Keratinocyte (primary cell): ENCODE measurements around the gene ARL11. TPM values are rescaled to one million over a fixed set of nuclear protein-coding genes. Genes with fewer than 3 reads are reported as not detected.

Experiments used
- DNase-seq: peaks from one replicate; pipeline ENCODE4 v3.0.0-alpha.2; 2011; ENCODE audit warnings: low read depth, missing footprints, low spot score
- FAIRE-seq: peaks from 2 replicates; lab custom pipeline; 2011; peaks lifted over from hg19 to GRCh38; lab: Jason Lieb, UNC
- H2AFZ ChIP-seq: 2 replicates; pipeline ENCODE4 v1.6.0; 2012; ENCODE audit warnings: low read length, control low read depth, inconsistent platforms; ENCODE audit not compliant: control insufficient read depth
- H3K27ac ChIP-seq: 2 replicates; pipeline ENCODE4 v1.5.1; 2011; ENCODE audit warnings: low read length; ENCODE audit not compliant: control insufficient read depth, insufficient read depth
- H3K27me3 ChIP-seq: 3 replicates; pipeline ENCODE4 v1.6.0; 2011; ENCODE audit warnings: low read length; ENCODE audit not compliant: control insufficient read depth, insufficient read depth; ENCODE audit errors: extremely low read depth
- H3K36me3 ChIP-seq, 2 experiments: 2 replicates in 1 of 2; 3 replicates in 1 of 2; pipeline ENCODE4 v1.5.1; 2011; ENCODE audit warnings: low read length in 2 of 2, mild to moderate bottlenecking in 1 of 2; ENCODE audit not compliant: control insufficient read depth in 2 of 2, insufficient read depth in 2 of 2; ENCODE audit errors: extremely low read depth in 1 of 2
- H3K4me1 ChIP-seq: 3 replicates; pipeline ENCODE4 v1.5.1; 2011; ENCODE audit warnings: low read length; ENCODE audit not compliant: control insufficient read depth, insufficient read depth; ENCODE audit errors: extremely low read depth
- H3K4me2 ChIP-seq: 3 replicates; pipeline ENCODE4 v1.6.0; 2011; ENCODE audit warnings: low read depth, low read length; ENCODE audit not compliant: control insufficient read depth, insufficient read depth; ENCODE audit errors: extremely low read depth
- H3K4me3 ChIP-seq, 3 experiments: fragments of 200-600 bp in 1 of 3; sonication (generic) in 1 of 3; 2 replicates in 2 of 3; 3 replicates in 1 of 3; pipeline ENCODE4 v1.5.1; 2011 to 2016; ENCODE audit warnings: low read length in 3 of 3, mild to moderate bottlenecking in 3 of 3, control low read depth in 2 of 3, inconsistent platforms in 1 of 3, low read depth in 1 of 3, mixed read lengths in 1 of 3, mixed run types in 1 of 3, moderate library complexity in 1 of 3; ENCODE audit not compliant: control insufficient read depth in 2 of 3, insufficient read depth in 2 of 3; ENCODE audit errors: extremely low read depth in 1 of 3
- H3K79me2 ChIP-seq: 2 replicates; pipeline ENCODE4 v1.6.0; 2012; ENCODE audit warnings: low read length; ENCODE audit not compliant: control insufficient read depth, insufficient read depth
- H3K9ac ChIP-seq: 3 replicates; pipeline ENCODE4 v1.6.0; 2011; ENCODE audit warnings: low read length; ENCODE audit not compliant: control insufficient read depth, insufficient read depth; ENCODE audit errors: extremely low read depth
- H3K9me1 ChIP-seq: 3 replicates; pipeline ENCODE4 v1.6.0; 2011; ENCODE audit warnings: low read length; ENCODE audit not compliant: control insufficient read depth, insufficient read depth; ENCODE audit errors: extremely low read depth
- H3K9me3 ChIP-seq: 2 replicates; pipeline ENCODE4 v1.5.1; 2012; ENCODE audit warnings: low read depth, low read length; ENCODE audit not compliant: control insufficient read depth
- H4K20me1 ChIP-seq: 3 replicates; pipeline ENCODE4 v1.6.0; 2011; ENCODE audit warnings: low read length; ENCODE audit not compliant: control insufficient read depth, insufficient read depth; ENCODE audit errors: extremely low read depth
- EZH2 ChIP-seq: IDR thresholded peaks from one replicate; pipeline ENCODE4 v1.6.1; 2012; ENCODE audit warnings: inconsistent platforms, mild to moderate bottlenecking, low read length, moderate library complexity
- dilution Hi-C: fragments of 300-500 bp; cut with MboI; formaldehyde crosslinking; loops from one replicate; pipeline ENCODE4 v1.7.0; 2020; ENCODE audit warnings: low sequenced_read_pairs; ENCODE audit not compliant: extremely low pct_ligation_motif_present
- polyA minus RNA-seq, 3 experiments: library from RNA; depleted of rRNA, polyadenylated mRNA; stranded (reverse); fragments of >200 nt; gene quantifications; 1 replicate in 1 of 3; 2 replicates in 1 of 3; 3 replicates in 1 of 3; pipeline ENCODE4 v1.2.3, GENCODE V29; 2011
- polyA plus RNA-seq, 5 experiments: library from polyadenylated mRNA; depleted of rRNA in 3 of 5; stranded (reverse) in 3 of 5; stranded (forward) in 1 of 5; unstranded in 1 of 5; fragments of >200 nt; gene quantifications; 1 replicate in 1 of 5; 2 replicates in 3 of 5; 3 replicates in 1 of 5; pipeline versions ENCODE4 v1.2.1 to v1.2.3, GENCODE V29; 2011 to 2012; ENCODE audit warnings: missing spikeins in 2 of 5, low read depth in 1 of 5, low replicate concordance in 1 of 5
- TF ChIP-seq, protein P1 (sequence below), 3 experiments: IDR thresholded peaks in 1 of 3; conservative IDR thresholded peaks in 1 of 3; optimal IDR thresholded peaks in 1 of 3; 2 replicates in 2 of 3; 3 replicates in 1 of 3; pipeline versions ENCODE3 to v1.5.1; 2011; ENCODE audit warnings: low read length in 3 of 3, mild to moderate bottlenecking in 3 of 3, moderate library complexity in 2 of 3, control low read depth in 1 of 3, inconsistent platforms in 1 of 3; ENCODE audit not compliant: insufficient read depth in 2 of 3; ENCODE audit errors: extremely low read depth in 1 of 3

Gene ARL11
- 0.49 to 0.58 TPM (median 0.55 TPM) in 3 replicates for polyA plus RNA-seq
- 0.39 TPM for polyA plus RNA-seq (2011; ENCODE audit: low read depth)
- polyA plus RNA-seq (2011; cell fraction: cytosol; rRNA removed), result 0.29 and 0.36 TPM in 2 replicates
- polyA plus RNA-seq (2011; cell fraction: nucleus; rRNA removed), result 0.33 and 0.39 TPM in 2 replicates
- polyA plus RNA-seq (2012; ENCODE audit: low replicate concordance), result 0.14 and 0.34 TPM in 2 replicates
- polyA minus RNA-seq, result 0.26 to 0.33 TPM (median 0.29 TPM) in 3 replicates
- 0.58 TPM for polyA minus RNA-seq (2011; cell fraction: cytosol; rRNA and poly(A)+ RNA removed)
- polyA minus RNA-seq (2011; cell fraction: nucleus; rRNA and poly(A)+ RNA removed), result 0.11 and 0.16 TPM in 2 replicates

GRCh38 chr13:49627831-49628652 is at the start of gene ARL11:
Gene ARL11, plus strand, starts transcription at chr13:49628507. Its CDS starts 1,941 bp downstream, at chr13:49630448.
- H3K79me2 ChIP-seq, result no peaks in the 10 kb centered on the region
- no peaks in the 10 kb centered on the region for H3K36me3 ChIP-seq
- H3K9ac ChIP-seq, result peak within 1 kb of the TSS; percentile 28
- no peak within 1 kb of the TSS for H3K27ac ChIP-seq
- H3K27me3 ChIP-seq, result no peaks in the 10 kb centered on the region
- H3K9me1 ChIP-seq, result no peaks in the 10 kb centered on the region
- TF ChIP-seq EZH2, result no peak
- TF ChIP-seq, protein P1, sequence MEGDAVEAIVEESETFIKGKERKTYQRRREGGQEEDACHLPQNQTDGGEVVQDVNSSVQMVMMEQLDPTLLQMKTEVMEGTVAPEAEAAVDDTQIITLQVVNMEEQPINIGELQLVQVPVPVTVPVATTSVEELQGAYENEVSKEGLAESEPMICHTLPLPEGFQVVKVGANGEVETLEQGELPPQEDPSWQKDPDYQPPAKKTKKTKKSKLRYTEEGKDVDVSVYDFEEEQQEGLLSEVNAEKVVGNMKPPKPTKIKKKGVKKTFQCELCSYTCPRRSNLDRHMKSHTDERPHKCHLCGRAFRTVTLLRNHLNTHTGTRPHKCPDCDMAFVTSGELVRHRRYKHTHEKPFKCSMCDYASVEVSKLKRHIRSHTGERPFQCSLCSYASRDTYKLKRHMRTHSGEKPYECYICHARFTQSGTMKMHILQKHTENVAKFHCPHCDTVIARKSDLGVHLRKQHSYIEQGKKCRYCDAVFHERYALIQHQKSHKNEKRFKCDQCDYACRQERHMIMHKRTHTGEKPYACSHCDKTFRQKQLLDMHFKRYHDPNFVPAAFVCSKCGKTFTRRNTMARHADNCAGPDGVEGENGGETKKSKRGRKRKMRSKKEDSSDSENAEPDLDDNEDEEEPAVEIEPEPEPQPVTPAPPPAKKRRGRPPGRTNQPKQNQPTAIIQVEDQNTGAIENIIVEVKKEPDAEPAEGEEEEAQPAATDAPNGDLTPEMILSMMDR (optimal IDR thresholded peaks at IDR 0.05 in 1 of 3, IDR thresholded peaks at IDR 0.05 in 1 of 3, conservative IDR thresholded peaks at IDR 0.05 in 1 of 3; ENCODE audit: extremely low read depth in 1 of 3, insufficient read depth in 2 of 3, low read length in 3 of 3), result no peak
- H3K4me2 ChIP-seq, result peak within 1 kb of the TSS; percentile 80
- H3K4me3 ChIP-seq, result peak within 1 kb of the TSS; percentile 29 to 65 (median 45)
- no peaks in the 10 kb centered on the region for H4K20me1 ChIP-seq
- H2AFZ ChIP-seq, result peak within 1 kb of the TSS; percentile 93
- H3K9me3 ChIP-seq, result no peaks in the 10 kb centered on the region
- DNase-seq (peak; percentile 17), FAIRE-seq (no peak)
- peaks cover 8% of the 10 kb centered on the region for H3K4me1 ChIP-seq
- dilution Hi-C loops, result no loop called here

GRCh38 chr13:49579501-49579900 is 48.8 kb upstream of the ARL11 start:
- Histone ChIP-seq H2AFZ (no peak overlapping the region), H3K27ac (no peak overlapping the region), H3K36me3 (peaks cover 0 to 4% of the 10 kb centered on the region in 2 experiments), H3K27me3 (no peaks in the 10 kb centered on the region), H3K9me3 (no peaks in the 10 kb centered on the region), H3K4me2 (no peak overlapping the region), H3K9me1 (no peaks in the 10 kb centered on the region), H3K79me2 (peaks cover 35% of the 10 kb centered on the region), H3K4me3 (no peak overlapping the region), H3K9ac (no peak overlapping the region), H3K4me1 (peaks cover 22% of the 10 kb centered on the region), H4K20me1 (no peaks in the 10 kb centered on the region)
- dilution Hi-C loops, result no loop called here
- FAIRE-seq (no peak), DNase-seq (no peak)
- TF ChIP-seq, protein P1 (optimal IDR thresholded peaks at IDR 0.05 in 1 of 3, IDR thresholded peaks at IDR 0.05 in 1 of 3, conservative IDR thresholded peaks at IDR 0.05 in 1 of 3; ENCODE audit: extremely low read depth in 1 of 3, insufficient read depth in 2 of 3, low read length in 3 of 3), result no peak
- TF ChIP-seq EZH2, result no peak
